Choroid plexus epithelial cell (primary cell): ENCODE data around the gene AHCYL2.

Source experiments
- DNase-seq: peaks from one replicate; pipeline ENCODE4 v3.0.0-alpha.2; 2010; ENCODE audit warnings: low read depth
- H3K4me3 ChIP-seq: 2 replicates; pipeline ENCODE4 v1.5.1; 2011; ENCODE audit warnings: low read depth, mild to moderate bottlenecking, control low read depth, low read length, moderate library complexity
- CTCF ChIP-seq: conservative IDR thresholded peaks from 2 replicates; pipeline ENCODE4 v1.5.1; 2011; ENCODE audit warnings: low read depth, mild to moderate bottlenecking, control low read depth, inconsistent platforms, low read length, moderate library complexity

Gene AHCYL2

GRCh38 chr7:129461809-129462208 is 237.0 kb downstream of the AHCYL2 start:
- no peak overlapping the region for H3K4me3 ChIP-seq
- no peak for DNase-seq
- TF ChIP-seq CTCF = no peak

GRCh38 chr7:129462420-129462819 is 237.6 kb downstream of the AHCYL2 start:
- H3K4me3 ChIP-seq = no peak overlapping the region
- DNase-seq = no peak
- TF ChIP-seq CTCF = no peak

GRCh38 chr7:129464194-129464593 is 239.4 kb downstream of the AHCYL2 start:
- no peak for DNase-seq
- no peak overlapping the region for H3K4me3 ChIP-seq
- no peak for TF ChIP-seq CTCF

GRCh38 chr7:129465080-129465479 is 240.2 kb downstream of the AHCYL2 start:
- no peak overlapping the region for H3K4me3 ChIP-seq
- no peak for TF ChIP-seq CTCF
- DNase-seq = no peak

- H3K4me3 ChIP-seq = no peak overlapping the region
- DNase-seq = no peak
- TF ChIP-seq CTCF = no peak
Observed at GRCh38 chr7:129466796-129467195, 242.0 kb downstream of the AHCYL2 start.

- TF ChIP-seq CTCF = no peak
- no peak overlapping the region for H3K4me3 ChIP-seq
- DNase-seq = peak; percentile 60
Observed at GRCh38 chr7:129468087-129468486, 243.3 kb downstream of the AHCYL2 start.

- no peak overlapping the region for H3K4me3 ChIP-seq
- no peak for TF ChIP-seq CTCF
- no peak for DNase-seq
Observed at GRCh38 chr7:129468547-129468946, 243.7 kb downstream of the AHCYL2 start.
